Thyroid gland (tissue), 4 donors: ENCODE measurements around the gene OR7A17.

Source experiments
- CTCF ChIP-seq, 6 experiments: fragments of 200-600 bp in 3 of 6; fragments of 450-650 bp in 3 of 6; sonication (generic) in 3 of 6; IDR thresholded peaks; one replicate each; pipeline ENCODE4 v1.5.1; 2016 to 2019; ENCODE audit warnings: antibody characterized with exemption in 6 of 6, mild to moderate bottlenecking in 2 of 6, inconsistent platforms in 1 of 6, moderate library complexity in 1 of 6
- POLR2A ChIP-seq, 2 donors: fragments of 450-650 bp; IDR thresholded peaks; one replicate each; pipeline ENCODE4 v1.6.1; 2017; ENCODE audit warnings: antibody characterized with exemption in 2 of 2, mild to moderate bottlenecking in 2 of 2, moderate library complexity in 1 of 2

- no peak for TF ChIP-seq CTCF (IDR thresholded peaks at IDR 0.05)
- no peak for TF ChIP-seq POLR2A (IDR thresholded peaks at IDR 0.05)
These were observed 37.1 kb downstream of the OR7A17 start, which contains the start of gene OR7A10 for GRCh38 chr19:14848822-14849221.
